ENCODE data around the gene TBL1X.
"Not testable (repeated sequence)": the region's sequence is repeated elsewhere in the genome, so short reads cannot be mapped to it uniquely, and the experiment has no call there.

TBL1X gene

GRCh38 chrX:9535101-9535500, 70.2 kb downstream of the TBL1X start:
- TF ChIP-seq CTCF (IDR thresholded peaks at IDR 0.05) = no peak
- no peaks in the 10 kb centered on the region for H3K27me3 ChIP-seq (ENCODE audit: control insufficient read depth, insufficient read depth, low read length)
- H2AFZ ChIP-seq = no peak overlapping the region
- H3K9me3 ChIP-seq (ENCODE audit: control insufficient read depth, low read length) = no peaks in the 10 kb centered on the region
- no peak overlapping the region for H3K27ac ChIP-seq
- no peaks in the 10 kb centered on the region for H3K79me2 ChIP-seq
- H3K4me3 ChIP-seq (ENCODE audit: low read depth, low read length) = no peak overlapping the region
- no peak overlapping the region for H3K9ac ChIP-seq
- H3K36me3 ChIP-seq (ENCODE audit: control insufficient read depth, insufficient read depth, low read length) = no peaks in the 10 kb centered on the region
- no peaks in the 10 kb centered on the region for H3K4me1 ChIP-seq
- no peak overlapping the region for H3K4me2 ChIP-seq (ENCODE audit: low read length)

GRCh38 chrX:9536156-9536555, 71.3 kb downstream of the TBL1X start:
- H3K4me1 ChIP-seq; H3K9ac ChIP-seq; H3K79me2 ChIP-seq; H3K27me3 ChIP-seq (ENCODE audit: control insufficient read depth, insufficient read depth, low read length); H3K4me2 ChIP-seq (ENCODE audit: low read length); H3K9me3 ChIP-seq (ENCODE audit: control insufficient read depth, low read length); H3K27ac ChIP-seq; H3K4me3 ChIP-seq (ENCODE audit: low read depth, low read length); H3K36me3 ChIP-seq (ENCODE audit: control insufficient read depth, insufficient read depth, low read length); H2AFZ ChIP-seq: not testable (repeated sequence)

GRCh38 chrX:9537781-9538180, 72.9 kb downstream of the TBL1X start:
- no peak for TF ChIP-seq CTCF (IDR thresholded peaks at IDR 0.05)
- Histone ChIP-seq H3K79me2 (no peaks in the 10 kb centered on the region), H3K27me3 (ENCODE audit: control insufficient read depth, insufficient read depth, low read length) (no peaks in the 10 kb centered on the region), H3K4me3 (ENCODE audit: low read depth, low read length) (no peak overlapping the region), H3K36me3 (ENCODE audit: control insufficient read depth, insufficient read depth, low read length) (no peaks in the 10 kb centered on the region), H3K4me1 (no peaks in the 10 kb centered on the region), H3K9ac (no peak overlapping the region), H3K4me2 (ENCODE audit: low read length) (no peak overlapping the region), H3K27ac (no peak overlapping the region), H2AFZ (no peak overlapping the region), H3K9me3 (ENCODE audit: control insufficient read depth, low read length) (no peaks in the 10 kb centered on the region)

- no peak overlapping the region for H3K4me2 ChIP-seq (ENCODE audit: low read length)
- no peaks in the 10 kb centered on the region for H3K27me3 ChIP-seq (ENCODE audit: control insufficient read depth, insufficient read depth, low read length)
- no peak overlapping the region for H2AFZ ChIP-seq
- H3K9me3 ChIP-seq (ENCODE audit: control insufficient read depth, low read length) = no peaks in the 10 kb centered on the region
- H3K27ac ChIP-seq = peak overlapping the region; percentile 52
- TF ChIP-seq CTCF (IDR thresholded peaks at IDR 0.05) = no peak
- no peaks in the 10 kb centered on the region for H3K79me2 ChIP-seq
- no peaks in the 10 kb centered on the region for H3K36me3 ChIP-seq (ENCODE audit: control insufficient read depth, insufficient read depth, low read length)
- no peak overlapping the region for H3K9ac ChIP-seq
- no peak overlapping the region for H3K4me3 ChIP-seq (ENCODE audit: low read depth, low read length)
- H3K4me1 ChIP-seq = no peaks in the 10 kb centered on the region
Observed at GRCh38 chrX:9538544-9539045, 73.7 kb downstream of the TBL1X start.

GRCh38 chrX:9539605-9540387, 74.9 kb downstream of the TBL1X start:
- Histone ChIP-seq H3K27me3 (ENCODE audit: control insufficient read depth, insufficient read depth, low read length) (no peaks in the 10 kb centered on the region), H3K79me2 (no peaks in the 10 kb centered on the region), H2AFZ (no peak overlapping the region), H3K4me3 (ENCODE audit: low read depth, low read length) (no peak overlapping the region), H3K4me1 (no peaks in the 10 kb centered on the region), H3K36me3 (ENCODE audit: control insufficient read depth, insufficient read depth, low read length) (no peaks in the 10 kb centered on the region), H3K27ac (peak overlapping the region; percentile 52), H3K9ac (no peak overlapping the region), H3K4me2 (ENCODE audit: low read length) (no peak overlapping the region), H3K9me3 (ENCODE audit: control insufficient read depth, low read length) (no peaks in the 10 kb centered on the region)
- no peak for TF ChIP-seq CTCF (IDR thresholded peaks at IDR 0.05)
